ENCODE data around the gene MORN5.
A peak's percentile ranks its signal among the peaks of the same experiment; 100 is the strongest.

The MORN5 gene

DNA sequence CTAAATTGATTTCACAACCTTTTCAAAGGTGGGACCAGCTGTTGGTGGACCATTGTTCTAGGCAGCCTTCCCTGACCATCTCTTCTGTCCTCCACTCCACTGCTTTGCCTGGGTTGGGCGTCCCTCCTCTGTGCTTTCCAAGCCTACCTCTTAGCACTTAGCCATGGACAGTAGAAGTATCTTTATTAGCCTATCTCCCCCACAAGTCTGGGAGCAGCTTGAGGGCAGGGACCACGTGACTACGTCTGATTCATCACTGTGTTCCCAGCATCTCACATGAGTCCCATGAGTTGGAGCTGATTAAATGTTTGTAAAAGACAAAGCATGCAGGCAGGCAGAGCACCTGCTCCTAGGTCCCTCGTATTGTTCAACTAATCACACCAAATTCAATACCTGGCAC lies 20.9 kb downstream of the MORN5 start:
- no peak for DNase-seq (ENCODE audit: low read depth, low spot score)
- H3K4me3 ChIP-seq (ENCODE audit: low read length): no peak overlapping the region

DNA sequence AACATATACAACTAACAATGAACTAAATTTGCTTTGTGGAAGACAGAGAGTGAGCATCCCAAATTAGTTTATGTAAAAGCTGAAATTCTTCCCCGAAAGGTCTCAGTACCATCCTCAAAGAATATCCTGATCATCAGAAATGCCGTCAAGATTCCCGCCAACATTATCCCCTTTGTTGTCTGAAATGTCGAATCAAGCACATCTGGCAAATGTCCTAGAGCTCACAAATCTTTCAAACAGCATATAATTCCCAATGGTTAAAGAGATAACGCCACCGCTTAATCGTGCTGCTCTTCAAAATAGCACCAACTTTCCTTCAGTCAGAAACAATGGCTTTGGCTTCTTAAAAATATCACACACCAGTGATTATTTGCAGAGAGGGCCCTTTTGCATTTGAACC lies 23.8 kb downstream of the MORN5 start:
- no peak for DNase-seq (ENCODE audit: low read depth, low spot score)
- no peak overlapping the region for H3K4me3 ChIP-seq (ENCODE audit: low read length)

DNA sequence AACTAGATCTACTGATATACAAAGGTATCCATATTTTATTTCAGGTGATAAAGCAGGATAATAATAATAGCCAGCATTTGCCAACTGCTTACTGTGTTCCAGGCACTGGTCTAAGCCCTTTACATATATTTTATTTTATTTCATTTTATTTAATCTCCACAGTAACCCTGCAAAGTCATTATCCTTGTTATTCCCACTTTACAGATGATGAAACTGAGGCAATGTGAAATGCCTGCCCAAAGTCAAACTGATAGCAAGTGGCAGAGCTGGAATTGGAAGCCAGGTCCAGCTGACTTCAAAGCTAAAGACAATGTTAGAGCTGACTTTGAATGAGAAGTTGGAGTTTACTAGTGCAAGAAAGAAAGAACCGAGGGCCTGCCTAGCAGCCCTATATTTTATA lies 24.8 kb downstream of the MORN5 start:
- H3K4me3 ChIP-seq (ENCODE audit: low read length): no peak overlapping the region
- DNase-seq (ENCODE audit: low read depth, low spot score): no peak

DNA sequence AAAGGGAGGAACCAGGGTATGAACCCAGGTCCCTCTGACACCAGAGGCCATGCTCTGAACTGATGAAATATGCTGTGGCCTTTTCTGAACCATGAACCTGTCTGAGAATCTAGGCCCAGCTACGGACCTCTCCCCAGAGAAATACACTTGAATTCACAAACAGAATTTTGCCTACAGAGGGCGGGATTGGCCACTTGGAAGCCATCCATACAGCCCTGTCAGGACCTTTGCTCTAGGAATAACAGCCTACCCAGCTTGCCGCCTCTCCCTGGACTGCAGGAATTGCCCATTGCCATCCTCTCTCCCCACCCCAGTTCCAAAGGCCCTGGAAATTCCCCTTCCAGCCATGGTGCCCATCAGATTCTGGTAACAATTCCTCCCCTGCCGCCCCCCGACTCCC lies 26.6 kb downstream of the MORN5 start:
- no peak overlapping the region for H3K4me3 ChIP-seq (ENCODE audit: low read length)
- no peak for DNase-seq (ENCODE audit: low read depth, low spot score)

DNA sequence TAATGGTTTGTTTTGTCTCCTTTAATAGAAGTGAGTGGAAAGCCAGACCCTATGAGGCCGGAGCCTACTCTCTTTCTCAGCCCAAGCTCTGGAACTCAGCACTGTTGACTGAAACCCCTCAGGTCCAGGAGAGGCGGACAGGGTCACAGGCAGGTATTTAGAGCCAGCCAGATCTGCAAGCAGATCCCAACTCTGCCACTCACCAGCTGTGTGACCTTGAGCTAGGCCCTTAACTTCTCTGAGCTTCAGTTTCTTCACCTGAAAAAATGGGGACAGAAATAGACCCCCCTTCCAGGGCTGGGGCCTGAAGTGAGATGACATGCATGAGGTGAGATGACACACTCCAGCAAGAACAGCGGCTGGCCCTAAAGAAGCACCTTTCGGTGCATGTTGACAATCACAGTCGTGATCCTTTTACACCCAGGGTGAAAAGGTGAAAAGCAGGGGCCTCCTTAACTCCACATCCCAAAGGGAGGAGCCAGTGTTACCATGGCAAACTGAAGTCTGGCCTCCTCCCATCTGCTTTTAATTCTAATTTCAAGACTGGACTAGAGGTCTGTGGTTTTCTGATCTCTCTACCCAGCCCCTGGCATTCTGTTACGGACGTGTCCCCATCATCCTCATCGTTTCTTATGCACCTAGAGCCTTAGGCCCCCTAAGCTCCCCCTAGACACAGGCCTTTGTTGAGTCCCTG lies 27.2 kb downstream of the MORN5 start:
- no peak for DNase-seq (ENCODE audit: low read depth, low spot score)
- H3K4me3 ChIP-seq (ENCODE audit: low read length): no peak overlapping the region

DNA sequence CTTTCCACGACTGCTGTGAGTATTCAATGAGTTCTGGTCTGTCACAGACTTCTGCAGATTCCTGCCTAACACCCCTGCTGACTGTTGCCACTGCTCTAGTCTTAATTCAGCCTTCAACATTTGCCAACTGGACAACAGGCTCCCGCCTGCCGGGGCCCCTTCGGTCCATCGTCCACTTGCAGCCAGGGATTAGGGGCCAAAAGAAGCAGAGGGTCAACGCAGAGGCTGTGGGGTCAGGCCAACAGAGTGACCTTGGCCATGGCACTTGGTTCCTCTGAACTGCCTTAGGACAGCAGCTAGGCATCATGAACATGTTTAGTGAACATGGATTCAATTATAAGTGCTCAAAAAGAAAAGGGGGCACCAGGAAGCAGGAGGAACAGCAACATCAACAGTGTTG lies 28.7 kb downstream of the MORN5 start:
- DNase-seq (ENCODE audit: low read depth, low spot score): no peak

DNA sequence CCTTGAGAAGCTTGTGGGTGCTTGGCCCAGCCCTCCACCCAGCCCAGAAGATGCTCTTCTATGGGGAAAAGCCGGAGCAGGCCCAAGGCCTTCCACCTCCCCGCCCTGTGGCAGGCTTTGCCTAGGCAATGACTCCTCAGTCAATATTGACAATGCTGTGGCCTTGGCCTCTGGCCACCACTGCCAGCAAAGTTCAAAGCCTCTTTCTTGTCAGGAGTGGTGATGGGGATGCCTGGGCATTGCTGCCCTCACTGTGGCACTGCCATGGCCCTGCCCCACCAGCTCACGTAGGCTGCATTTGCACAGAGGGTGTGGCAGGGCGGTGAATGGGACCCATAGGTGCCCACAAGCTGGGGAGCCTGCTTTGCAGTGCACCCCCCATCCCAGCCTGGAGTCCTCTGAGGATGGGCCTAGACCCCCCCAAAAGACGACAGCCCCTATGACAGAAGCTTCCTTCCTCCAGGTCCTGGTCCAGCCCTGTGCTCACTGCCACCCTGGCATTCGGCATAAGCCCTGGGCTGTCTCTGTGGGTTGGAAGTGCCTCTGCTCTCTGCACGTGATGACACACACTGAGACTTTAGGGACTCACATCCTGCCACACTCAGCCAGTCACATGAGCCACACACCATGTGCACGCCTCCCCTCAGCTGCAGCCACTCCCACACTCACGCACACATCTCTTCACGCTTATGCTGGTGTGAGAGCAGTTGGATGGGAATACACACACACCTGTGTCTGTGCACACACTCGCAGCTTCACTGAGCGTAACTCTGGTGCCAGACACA lies 31.1 kb downstream of the MORN5 start:
- no peak overlapping the region for H3K4me3 ChIP-seq (ENCODE audit: low read length)
- DNase-seq (ENCODE audit: low read depth, low spot score): peak; percentile 28

More for the DNA sequence above, 28.7 kb downstream of the MORN5 start:
- no peak overlapping the region for H3K4me3 ChIP-seq (ENCODE audit: low read length)

DNA sequence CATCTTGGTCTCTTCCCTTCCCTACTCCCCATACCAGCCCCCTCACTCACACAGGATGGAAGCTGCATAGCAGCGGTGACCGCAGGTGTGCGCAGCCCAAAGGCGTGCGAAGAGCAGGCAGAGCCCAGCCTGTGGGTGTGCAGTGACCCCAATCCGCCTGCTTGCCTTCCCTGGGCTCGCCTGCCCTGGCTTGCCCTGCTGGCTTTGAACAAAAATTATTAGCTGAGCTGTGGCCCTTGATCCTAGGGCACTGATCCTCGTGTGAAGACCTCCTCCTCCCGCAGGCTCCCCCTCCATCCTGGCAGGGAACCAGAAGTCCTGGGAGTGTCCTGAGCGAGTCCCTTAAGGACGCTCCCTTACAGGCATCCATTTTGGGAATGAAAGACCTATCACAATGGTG lies 31.9 kb downstream of the MORN5 start:
- no peak overlapping the region for H3K4me3 ChIP-seq (ENCODE audit: low read length)
- no peak for DNase-seq (ENCODE audit: low read depth, low spot score)

DNA sequence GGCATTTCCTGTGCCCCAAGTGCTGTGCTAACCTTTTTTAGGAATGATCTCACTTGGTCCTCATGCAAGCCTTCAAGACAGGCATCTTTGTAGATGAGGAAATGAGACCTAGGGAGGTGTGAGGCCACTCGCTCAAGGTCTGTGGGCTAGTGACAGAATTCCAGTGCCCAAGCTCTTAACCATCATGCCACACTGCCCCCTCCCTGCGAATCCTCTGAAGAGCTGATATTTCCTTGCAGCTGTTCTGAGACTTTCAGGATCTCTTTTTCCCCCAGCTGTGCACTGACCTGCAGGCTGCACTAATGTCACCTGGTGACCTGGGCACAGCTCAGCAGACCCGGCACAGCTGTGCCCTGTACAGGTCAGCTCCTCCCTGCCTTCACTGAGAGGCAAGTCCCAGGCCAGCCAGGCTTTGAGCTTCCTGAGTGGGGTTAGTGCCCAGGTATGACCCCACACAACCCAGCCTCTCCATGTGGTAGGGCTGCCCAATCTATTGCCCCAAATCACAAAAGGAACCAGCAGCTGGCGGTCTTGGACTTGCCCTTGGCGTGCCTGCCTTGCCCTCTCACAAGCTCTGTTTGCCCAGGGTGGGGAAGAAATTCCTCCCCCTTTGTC lies 32.7 kb downstream of the MORN5 start:
- no peak for DNase-seq (ENCODE audit: low read depth, low spot score)
- no peak overlapping the region for H3K4me3 ChIP-seq (ENCODE audit: low read length)

DNA sequence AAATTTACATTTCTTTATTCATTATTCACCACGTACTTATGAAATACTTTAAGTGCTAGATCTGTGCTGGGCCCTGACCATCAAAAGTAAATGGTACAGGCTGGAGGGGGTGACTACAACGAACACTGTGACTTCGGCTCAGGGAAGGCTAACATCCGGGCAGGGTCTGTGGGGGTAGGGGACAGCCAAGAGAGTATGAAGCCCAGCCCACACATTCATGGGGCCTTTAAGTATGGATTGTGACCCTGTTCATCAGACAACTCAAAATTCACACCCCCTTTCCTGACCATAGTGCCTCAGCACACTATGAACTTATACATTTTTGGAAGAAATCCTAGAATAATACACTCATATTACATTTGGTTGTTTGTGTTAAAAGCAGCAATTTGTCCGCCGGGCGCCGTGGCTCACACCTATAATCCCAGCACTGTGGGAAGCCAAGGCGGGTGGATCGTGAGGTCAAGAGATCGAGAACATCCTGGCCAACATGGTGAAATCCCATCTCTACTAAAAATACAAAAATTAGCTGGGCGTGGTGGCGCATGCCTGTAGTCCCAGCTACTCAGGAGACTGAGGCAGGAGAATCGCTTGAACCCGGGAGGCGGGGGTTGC lies 33.3 kb downstream of the MORN5 start:
- H3K4me3 ChIP-seq (ENCODE audit: low read length): no peak overlapping the region
- no peak for DNase-seq (ENCODE audit: low read depth, low spot score)

DNA sequence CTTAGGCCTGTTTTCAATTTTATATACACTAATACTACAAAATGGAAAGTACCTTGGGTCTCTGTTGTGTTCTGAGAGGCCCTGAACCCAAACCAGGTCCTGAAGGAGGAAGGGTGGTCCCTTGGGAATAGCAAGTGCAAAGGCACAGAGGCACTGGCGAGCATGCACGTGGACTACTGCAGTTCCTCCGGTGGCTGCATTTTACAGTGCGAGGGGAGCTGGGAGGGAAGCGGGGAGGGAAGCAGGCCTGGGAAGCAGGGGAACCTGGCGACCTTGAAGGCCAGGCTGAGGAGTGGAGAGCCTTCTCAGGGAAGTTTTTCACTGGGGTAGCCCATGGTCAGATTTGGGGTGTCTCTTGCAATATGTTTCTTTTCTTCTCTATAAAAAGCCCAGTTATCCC lies 33.9 kb downstream of the MORN5 start:
- no peak for DNase-seq (ENCODE audit: low read depth, low spot score)
- H3K4me3 ChIP-seq (ENCODE audit: low read length): no peak overlapping the region

DNA sequence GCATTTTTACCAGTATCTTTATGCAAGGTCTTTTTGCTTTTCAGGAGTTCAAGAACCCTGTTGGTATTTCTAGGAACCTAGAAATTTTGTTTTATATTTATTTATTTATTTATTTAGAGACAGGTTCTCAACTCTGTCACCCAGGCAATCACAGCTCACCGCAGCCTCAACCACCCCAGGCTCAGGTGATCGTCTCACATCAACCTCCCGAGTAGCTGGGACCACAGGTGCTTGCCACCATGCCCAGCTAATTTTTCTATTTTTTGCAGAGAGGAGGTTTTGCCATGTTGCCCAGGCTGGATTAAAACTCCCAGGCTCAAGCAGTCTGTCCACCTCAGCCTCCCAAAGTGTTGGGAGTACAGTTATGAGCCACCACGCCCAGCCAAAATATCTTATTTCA lies 36.2 kb downstream of the MORN5 start:
- no peak for DNase-seq (ENCODE audit: low read depth, low spot score)

DNA sequence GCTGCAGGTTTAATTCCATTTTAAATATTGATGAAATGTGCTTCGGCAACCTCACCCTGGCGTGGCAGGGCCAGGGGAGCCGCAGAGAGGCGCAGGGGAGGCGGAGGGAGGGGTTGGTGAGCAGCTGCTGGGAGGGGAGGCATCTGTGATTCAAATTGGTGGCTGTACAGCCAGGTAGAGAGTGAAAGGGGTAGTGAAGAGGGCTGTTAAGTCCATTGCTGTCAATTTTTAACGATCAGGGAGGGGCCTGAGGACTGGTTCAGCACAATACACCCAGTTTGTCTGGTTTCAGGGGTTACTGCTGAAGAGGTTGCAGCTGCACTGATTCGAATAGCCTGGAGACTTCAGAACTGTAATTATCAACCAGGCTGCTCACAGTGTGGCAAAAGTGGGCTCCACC lies 37.7 kb downstream of the MORN5 start:
- no peak for DNase-seq (ENCODE audit: low read depth, low spot score)

More for the DNA sequence above, 36.2 kb downstream of the MORN5 start:
- no peak overlapping the region for H3K4me3 ChIP-seq (ENCODE audit: low read length)

DNA sequence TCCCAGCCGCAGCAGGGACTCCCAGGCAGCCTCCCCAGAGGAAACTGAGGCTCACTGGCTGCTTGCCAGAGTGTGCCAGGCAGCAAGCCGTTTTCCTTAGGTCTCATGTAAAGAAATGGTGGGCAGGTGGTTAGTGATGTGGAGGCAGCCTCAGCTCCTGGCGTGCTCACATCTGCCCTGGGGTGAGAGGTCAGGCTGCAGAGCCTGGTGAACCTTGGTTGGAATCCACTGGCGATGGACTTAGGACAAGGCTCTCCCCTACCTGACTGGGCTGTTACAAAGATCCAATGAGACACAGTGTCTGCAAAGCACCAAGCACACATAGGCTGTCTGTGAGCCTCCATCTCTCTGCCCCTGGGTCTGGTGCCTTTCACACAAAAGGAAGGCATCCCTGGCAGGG lies 38.2 kb downstream of the MORN5 start:
- no peak overlapping the region for H3K4me3 ChIP-seq (ENCODE audit: low read length)
- DNase-seq (ENCODE audit: low read depth, low spot score): no peak

More for the DNA sequence above, 37.7 kb downstream of the MORN5 start:
- H3K4me3 ChIP-seq (ENCODE audit: low read length): no peak overlapping the region

DNA sequence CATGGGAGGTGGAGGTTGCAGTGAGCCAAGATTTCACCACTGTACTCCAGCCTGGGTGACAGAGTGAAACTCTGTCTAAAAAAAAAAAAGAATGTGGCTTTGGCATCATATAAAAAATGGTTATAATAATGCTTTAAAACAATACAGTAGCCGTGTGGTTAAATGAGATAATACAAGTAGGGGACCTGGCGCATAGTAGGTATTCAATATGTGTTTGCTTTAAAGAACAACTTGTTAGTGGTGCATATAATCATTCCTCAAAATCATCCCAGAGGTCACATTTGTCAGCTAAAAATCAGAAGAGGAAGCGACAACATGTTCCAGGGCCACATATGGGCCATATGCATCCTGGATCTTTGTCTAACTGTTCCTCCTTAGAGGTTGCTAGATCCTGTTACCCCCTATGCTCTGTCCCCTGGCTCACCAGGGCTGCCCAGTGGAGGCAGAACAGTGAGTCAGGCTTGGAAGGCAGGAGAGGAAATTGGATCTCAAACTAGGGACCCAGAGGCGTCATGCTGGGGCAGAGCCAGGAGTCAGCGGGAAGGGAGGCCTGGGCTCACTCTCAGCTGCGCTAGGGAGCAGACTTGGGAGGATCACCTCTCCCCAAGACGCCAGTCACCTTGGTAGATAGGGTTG lies 41.4 kb downstream of the MORN5 start:
- no peak for DNase-seq (ENCODE audit: low read depth, low spot score)
- no peak overlapping the region for H3K4me3 ChIP-seq (ENCODE audit: low read length)

DNA sequence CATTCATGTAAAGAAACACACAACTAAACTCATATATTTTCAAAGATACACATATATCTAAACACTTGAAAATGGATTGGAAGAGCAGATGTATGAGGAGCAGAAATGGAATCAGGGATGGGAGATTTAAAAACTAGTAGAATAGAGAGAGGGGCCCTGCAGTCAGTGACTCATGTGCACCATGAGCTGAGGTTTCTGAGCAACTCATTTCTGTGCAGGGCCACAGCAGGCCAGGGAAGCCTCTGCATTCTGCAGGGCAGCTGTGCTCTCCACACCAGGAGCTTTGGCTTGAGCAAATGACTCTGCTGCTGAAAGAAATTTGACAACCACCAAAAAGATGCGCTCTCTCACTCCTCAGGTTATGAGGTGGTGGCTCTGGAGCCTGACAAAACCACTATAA lies 41.9 kb downstream of the MORN5 start:
- no peak for DNase-seq (ENCODE audit: low read depth, low spot score)

DNA sequence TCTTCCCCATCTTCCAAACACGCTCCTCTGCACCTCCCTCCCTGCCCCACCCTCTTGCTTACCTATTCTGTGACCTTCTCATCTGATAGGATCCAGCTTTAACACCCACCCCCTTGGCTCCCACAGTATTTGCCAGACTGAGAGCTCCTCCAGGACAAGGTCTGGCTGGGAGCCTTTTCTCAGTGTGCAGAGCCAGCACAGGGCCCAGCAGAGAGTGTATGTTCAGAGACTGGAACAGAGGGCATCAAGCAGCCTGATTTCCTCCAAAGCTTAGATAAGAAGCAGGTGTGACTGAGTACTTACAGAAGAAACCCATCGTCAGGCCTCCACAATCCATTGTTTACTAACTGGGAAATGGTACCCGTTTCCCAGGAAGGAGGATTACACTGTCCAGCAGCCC lies 42.4 kb downstream of the MORN5 start:
- no peak overlapping the region for H3K4me3 ChIP-seq (ENCODE audit: low read length)
- DNase-seq (ENCODE audit: low read depth, low spot score): no peak

More for the DNA sequence above, 41.9 kb downstream of the MORN5 start:
- H3K4me3 ChIP-seq (ENCODE audit: low read length): no peak overlapping the region

DNA sequence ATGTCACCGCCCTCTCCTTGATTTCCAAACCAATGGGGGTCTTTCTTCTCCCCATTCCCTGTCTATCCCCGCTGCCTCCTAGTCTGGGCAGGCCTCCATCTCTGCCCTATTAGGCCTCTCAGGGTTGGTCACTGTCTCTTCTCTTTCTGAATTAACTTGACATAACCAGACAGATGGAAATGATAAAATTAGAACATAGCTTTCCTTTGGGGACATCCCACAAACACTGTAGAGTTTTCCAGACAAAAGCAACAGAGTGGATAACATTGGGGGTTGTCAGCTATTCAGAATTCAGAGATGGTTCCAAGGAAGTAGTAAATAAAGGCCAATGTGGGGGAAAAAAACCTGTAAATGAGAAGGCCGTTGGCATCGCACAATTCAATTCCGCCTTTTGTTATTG lies 44.3 kb downstream of the MORN5 start:
- no peak overlapping the region for H3K4me3 ChIP-seq (ENCODE audit: low read length)
- no peak for DNase-seq (ENCODE audit: low read depth, low spot score)

DNA sequence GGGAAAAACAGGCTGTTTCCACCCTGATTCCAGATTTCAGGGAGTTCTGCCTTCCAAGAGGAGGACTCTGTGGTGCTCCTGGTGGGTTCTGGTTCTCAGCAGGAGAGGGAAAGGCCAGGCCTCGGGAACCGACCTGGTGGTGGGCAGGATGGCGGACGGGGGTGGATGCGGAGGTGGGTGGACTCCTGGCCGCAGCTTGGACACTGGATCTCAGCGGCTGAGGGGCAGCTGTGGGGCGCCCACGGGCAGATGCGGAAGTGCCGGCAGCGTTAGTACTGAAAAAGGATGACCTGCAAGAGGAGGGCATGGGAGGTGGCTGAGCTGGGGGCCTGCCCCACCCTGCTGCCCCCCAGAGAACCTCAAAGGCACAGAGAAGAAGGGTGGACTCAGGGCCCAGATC lies 44.8 kb downstream of the MORN5 start:
- H3K4me3 ChIP-seq (ENCODE audit: low read length): no peak overlapping the region
- no peak for DNase-seq (ENCODE audit: low read depth, low spot score)

DNA sequence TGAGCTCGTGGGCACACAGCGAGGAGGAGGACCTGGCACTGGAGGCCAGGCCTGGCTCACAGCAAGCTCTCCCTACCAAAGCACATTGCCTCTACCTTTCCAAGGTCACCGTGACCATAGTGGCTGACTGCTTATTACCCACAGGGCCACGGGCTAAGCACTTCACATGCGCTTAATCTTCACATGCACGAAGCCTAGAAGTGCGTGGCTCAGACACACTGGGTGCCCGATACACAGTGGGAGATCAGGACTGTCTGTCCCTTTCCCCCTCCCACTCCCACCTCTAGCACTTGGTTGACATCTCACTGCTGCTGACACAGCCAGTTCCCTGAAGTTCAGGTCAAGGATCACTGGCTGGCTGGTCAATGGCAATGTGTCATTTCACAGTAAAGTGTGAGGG lies 45.5 kb downstream of the MORN5 start:
- DNase-seq (ENCODE audit: low read depth, low spot score): no peak
- no peak overlapping the region for H3K4me3 ChIP-seq (ENCODE audit: low read length)
